Measurements from ENCODE around the gene SYNPO2.
"Not testable (repeated sequence)": the region's sequence is repeated elsewhere in the genome, so short reads cannot be mapped to it uniquely, and the experiment has no call there.

SYNPO2 gene

DNA sequence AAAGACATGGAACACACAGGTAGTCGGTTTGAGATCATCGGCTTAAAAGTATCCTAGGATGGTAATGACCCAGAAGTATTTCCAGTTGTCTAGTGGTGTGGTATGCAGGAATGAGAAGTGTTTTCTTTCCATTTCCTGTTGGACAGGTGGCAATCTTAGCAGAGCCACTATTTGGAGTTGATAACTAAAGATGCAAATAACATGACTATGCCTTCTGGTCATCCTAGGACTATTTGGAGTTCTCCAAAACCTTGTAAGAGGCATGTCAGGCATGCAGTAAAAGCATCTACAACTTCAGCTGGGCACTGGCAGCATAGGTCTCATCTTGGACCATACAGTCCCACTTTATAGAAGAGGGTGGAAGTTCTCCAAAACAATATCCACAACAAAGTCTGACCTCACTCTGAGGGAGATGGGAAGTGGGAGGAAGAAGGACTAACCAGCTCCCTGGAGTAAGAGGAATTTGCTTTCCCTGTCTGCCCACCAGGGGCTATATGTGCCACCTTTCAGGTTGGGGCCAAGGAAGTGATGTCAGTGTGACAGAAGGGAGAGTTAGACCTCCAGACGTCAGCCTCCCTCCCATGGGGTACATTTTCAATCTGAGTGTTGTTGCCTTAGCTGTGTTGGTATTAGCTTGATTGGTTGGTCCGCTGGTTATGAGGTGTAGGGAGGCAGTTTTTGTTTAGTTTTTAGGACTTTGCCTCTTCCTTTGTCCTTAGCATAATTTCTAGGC lies 145.8 kb downstream of the SYNPO2 start:
- DNase-seq (ENCODE audit: low spot score), result no peak

DNA sequence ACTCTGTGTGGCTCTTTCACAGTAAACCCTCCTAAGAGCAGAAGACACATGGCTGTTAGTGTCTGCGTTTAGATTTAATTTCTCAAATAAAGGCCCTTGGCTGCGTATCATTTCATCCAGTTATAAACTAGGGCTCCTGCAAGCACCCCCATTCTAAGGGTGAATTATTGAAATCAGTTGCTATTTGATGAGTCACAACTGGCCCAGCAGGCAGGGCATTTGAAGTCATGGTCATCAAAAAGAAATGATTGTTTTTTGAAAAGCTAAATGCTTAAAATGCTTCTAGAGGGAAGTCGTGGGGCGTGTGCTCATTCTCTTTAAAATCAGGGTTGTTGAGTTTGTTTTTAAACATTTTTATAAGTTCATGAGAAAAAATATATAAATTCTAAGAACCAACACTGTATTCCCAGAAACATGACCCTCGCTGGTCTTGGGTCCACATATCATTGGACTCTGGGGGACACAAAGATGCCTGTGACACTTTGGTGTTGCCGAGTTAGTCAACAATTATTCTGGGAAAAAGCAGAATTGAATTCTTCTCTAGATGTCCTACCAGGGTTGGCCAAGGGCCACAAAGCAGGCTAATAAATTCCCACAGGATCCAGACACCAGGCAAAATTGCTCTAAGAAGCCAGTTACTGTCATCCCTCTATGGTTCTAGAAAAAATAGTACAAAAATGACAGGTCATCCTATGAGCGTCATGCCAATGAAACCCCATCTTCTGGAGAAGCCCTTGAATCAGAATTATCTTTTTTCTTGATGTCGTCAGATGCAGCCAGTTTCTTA lies 147.5 kb downstream of the SYNPO2 start:
- DNase-seq (ENCODE audit: low spot score), result no peak

DNA sequence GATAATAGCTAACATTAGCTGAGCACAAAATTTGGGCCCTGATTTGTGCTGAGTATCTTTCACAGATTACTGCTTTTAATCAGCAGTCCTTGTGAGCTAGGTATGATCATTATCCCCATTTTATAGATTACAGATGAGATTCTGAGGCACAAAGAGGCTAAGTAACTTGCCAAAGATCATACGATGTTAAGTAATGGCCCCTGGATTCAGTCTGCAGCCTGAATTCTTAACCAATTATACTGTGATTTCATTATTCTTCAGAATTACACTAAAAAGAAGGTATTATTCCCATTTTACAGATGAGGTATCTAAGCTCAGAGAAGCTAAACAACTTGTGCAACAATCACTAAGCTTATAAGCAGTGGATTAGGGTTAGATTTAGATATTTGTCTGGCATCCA lies 149.1 kb downstream of the SYNPO2 start:
- DNase-seq (ENCODE audit: low spot score), result no peak

DNA sequence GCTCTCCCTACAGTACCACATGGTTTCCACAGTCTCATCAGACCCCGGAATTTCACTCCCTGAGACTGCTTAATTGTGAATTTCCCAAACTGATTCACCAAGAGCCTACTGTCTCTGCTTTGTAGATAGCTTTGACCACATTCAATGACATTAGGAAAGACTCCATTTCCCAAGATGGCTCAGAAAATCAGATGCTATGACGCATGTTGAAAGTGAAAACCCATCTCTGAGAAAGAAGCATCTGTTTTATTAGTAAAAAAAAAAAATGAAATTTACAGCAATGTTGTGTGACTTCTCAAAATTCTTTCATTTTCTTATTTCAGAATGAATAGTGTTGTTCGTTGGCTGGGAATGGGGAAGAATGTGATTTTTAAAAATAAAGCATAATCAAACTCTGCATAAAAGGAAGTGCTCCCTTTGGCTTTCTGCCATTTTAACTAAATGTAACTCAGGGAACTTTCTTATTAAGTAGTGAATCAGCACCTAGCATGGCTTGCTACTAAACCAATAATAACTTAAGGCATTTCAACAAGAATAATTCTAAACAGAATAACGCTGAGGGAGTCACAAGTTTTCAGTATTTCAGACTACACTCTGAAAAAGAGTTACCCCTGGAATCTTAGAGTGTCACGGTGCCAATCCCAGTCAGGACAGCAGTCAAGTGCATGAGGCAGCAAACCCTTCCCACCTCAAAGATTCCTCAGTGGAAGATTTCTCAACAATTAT lies 149.6 kb downstream of the SYNPO2 start:
- peak; percentile 63 for DNase-seq (ENCODE audit: low spot score)

DNA sequence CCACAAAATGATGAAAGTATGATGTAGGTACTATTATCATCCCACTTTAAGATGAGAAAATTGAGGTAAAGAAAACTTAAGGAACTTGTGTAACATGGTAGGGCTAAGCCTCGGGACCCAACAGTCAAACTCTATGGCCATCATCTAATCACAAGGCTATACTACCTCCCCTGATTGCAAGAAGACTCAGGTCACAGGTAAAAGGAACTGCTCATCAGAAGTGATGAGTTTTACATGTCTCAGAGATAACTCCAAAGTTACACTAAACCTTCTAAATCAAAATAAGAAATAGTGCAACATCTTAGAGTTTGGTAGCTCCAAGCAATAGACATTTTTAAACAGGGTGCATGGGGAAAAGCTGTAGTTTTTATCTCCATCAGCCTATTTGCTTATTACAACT lies 150.5 kb downstream of the SYNPO2 start:
- DNase-seq (ENCODE audit: low spot score), result no peak

DNA sequence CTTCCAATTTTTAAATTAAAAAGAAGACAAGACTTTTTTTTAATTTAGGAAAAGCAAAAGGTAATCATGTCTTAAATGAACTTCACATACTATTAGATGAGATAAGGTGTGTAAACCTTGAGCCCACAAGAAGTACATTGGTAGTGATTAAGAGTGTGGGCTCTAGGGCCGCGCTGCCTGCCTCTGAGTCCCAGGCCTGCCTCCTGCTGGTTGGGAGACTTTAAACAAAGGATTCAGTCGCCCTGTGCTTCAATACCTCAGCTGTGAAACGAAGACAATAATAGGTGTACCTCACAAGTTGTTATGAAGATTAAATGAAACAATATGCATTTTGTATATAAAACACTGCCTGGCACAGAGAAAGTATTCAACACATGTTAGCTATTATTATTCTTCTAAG lies 151.1 kb downstream of the SYNPO2 start:
- DNase-seq (ENCODE audit: low spot score), result no peak

DNA sequence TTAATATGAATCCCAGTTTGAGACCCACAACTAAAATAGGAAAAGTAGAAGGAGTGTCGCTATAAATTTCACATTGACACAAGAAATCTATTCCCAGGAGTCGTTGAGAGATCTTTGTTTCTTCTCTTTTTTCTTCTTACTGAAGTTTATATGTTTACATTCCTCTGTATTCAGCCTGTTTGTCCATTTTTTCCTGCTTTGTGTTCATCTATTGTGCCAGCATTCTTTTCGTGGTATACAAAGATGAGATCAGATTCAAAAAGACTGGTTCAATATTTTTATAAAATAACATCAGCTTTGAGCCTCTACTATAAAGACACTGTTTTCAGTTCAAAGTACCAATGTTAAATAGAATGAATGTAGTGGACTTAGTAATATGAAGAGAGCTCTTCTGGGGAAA lies 151.6 kb downstream of the SYNPO2 start:
- DNase-seq (ENCODE audit: low spot score), result no peak

DNA sequence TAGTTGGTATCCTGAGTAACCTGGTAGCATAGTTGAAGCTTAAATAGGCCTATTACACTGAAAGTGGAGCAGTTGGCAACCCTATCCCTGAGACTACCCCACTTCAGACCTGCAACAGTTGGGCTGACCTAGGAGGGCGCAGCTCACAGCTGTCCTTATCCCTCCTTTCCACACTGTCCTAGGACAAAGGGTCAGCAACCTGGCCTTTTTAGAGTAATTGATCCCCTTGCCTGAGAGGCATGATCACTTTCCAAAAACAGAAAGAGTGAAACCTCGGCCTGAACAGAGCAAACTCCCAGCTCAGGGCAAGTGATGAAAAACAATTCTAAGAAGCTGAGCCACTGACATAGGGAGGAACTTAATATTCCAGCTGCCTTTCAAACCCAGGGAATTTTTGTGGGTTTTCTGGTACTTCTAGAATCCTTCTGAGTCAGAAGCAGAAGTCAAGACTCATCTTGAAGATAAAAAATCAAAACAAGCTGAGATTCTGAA lies 152.1 kb downstream of the SYNPO2 start:
- peak; percentile 2 for DNase-seq (ENCODE audit: low spot score)

DNA sequence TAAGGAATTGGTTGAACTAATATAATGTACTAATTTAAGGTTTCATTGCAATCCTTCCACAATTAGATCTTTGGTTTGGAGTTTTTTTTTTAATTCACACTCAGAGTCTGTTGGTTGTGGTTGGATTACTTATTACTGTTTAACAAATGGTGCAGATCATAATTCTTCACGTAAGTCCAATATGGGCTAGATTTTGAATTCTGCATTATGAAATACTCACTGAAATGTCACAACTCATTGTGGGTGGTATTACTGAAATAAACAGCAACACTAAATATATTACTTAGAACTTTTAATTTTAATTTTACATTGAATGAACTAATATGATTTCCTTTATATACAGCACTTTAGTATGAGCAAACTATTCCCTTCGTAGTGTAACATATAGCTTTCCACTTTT lies 152.7 kb downstream of the SYNPO2 start:
- DNase-seq (ENCODE audit: low spot score), result no peak

DNA sequence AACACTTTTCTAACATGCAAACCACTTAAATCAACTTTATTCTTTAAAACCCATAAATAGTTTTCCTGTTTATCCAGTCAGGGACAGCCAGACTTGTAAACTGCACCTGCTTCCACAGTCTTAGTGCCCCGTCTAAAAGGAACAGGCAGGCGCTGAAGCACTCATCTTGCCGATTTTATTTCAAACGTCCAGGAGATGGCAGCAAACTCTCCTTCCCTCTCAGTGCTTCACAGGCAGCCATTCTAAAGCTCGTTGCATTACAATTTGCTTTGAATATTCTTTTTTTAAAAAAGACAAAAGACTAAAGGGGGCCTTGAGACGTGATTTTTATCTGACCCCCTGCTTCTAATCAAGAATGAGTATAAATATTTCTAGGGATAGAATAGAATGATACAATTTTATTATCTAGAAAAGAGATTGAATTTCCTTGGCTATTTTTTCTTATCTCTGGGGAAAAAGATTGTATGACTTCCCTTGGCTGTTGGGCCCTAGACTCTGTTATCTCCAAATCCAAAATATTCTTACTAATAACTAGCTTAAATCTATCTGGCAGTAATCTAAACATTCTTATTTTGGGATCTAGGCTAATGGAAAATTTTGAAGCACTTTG lies 153.4 kb downstream of the SYNPO2 start:
- DNase-seq (ENCODE audit: low spot score), result peak; percentile 75

DNA sequence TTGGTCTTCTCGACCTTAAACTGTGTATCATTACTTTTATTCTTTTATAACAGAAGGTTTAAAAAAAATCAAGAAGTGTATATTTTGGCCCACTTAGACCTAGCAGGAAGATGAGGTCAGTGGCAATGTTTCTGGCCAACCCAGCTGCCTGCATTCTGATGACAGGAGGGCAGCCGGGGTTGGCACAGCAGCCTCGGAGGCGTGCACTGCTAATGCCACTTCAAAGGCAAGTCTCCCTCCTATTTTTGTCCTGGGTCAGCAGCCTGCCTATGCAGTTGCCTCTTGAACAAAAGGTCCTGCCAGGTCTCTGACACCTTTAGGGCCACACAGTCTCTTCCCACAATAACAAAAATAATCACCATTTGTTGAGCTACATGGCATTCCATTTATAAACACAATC lies 157.6 kb downstream of the SYNPO2 start:
- DNase-seq (ENCODE audit: low spot score), result no peak

DNA sequence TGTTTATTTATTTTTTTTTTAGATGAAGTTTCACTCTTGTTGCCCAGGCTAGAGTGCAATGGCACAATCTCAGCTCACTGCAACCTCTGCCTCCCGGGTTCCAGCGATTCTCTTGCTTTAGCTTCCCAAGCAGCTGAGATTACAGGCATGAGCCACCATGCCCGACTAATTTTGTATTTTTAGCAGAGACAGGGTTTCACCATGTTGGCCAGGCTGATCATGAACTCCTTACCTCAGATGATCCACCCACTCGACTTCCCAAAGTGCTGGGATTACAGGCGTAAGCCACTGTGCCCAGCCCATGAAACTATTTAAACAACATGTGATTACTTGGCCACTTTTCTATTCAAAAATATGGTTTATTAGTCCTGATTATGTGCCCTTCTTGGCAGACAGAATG lies 158.4 kb downstream of the SYNPO2 start:
- not testable (repeated sequence) for DNase-seq (ENCODE audit: low spot score)

DNA sequence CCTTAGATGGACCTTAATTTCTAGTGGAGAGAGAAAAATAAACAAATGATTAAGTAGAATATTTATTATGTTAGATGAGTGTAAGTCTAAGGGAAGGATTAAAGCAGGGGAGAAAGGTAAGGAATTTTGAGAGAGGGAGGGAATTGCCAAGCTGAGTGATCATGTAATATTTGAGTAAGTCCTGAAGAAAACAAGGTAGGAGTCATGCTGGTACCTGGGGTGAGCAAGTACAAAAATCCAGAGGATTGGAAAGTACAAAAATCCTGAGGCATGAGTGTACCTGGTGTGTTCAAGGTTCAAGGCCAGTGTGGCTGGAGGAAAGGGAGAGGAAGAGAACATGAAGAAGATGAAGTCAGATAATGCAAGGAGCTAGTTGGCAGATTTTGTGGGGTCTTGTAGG lies 159.8 kb downstream of the SYNPO2 start:
- no peak for DNase-seq (ENCODE audit: low spot score)

DNA sequence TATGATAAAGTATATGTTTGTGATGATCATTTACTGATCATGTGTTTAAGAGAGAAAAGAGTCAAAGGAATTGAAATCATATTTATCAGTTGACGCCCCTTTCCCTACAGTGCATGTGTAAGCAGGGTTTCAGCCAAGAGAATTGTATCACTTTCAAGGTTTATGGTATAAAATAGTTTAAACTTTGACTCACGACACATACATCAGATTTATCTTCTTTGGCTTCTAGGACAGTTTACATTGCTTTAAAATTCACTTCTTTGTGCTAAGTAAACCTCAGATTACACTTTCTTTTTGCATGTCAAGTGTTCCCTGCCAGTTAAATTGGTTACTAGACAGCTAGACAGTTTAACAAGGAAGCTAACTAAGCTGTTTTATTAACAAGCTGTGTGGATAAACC lies 160.7 kb downstream of the SYNPO2 start:
- no peak for DNase-seq (ENCODE audit: low spot score)

DNA sequence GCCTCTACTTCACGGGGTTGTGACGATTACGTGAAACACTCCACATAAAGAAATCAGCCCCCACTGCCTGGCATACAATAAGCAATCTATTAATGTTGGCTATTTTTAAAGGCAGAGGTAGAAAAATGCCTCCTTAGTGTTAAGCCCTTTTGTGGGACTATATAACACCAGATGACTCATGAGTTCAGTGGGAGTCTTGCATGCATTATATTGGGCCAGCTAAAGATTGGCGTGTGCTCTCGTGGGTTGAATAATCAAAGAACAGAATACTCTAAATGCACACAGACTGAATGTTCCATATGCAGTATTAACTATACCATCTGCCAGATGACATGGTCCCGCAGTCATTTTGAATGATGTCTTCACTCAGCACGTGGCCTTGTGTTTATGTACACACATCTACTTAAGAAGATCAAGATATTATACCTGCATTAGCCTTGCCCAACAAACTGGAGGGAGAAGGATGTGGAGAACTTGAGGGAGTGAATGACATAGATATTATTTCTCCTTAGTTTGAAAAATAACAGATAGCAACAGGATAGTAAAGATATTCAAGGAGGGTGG lies 162.0 kb downstream of the SYNPO2 start:
- no peak for DNase-seq (ENCODE audit: low spot score)

DNA sequence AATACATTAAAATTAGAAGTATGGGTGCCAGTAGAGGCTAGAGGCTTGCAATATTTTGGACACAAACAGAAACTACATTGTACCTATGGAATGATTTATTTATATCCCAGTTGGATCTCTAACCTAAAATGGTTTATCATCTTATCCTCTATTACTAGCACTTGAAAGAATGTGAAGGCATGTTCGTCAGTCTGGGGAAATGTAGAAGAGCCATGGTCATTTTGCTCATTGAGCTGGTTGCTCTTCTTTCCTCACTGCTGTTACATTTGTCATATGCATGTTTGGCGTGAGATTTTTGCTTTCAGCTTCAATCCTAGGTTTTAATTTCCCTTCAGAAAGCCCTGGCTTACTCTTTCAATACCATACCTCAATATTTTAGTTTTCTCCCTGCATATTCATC lies 164.6 kb downstream of the SYNPO2 start:
- DNase-seq (ENCODE audit: low spot score), result no peak

DNA sequence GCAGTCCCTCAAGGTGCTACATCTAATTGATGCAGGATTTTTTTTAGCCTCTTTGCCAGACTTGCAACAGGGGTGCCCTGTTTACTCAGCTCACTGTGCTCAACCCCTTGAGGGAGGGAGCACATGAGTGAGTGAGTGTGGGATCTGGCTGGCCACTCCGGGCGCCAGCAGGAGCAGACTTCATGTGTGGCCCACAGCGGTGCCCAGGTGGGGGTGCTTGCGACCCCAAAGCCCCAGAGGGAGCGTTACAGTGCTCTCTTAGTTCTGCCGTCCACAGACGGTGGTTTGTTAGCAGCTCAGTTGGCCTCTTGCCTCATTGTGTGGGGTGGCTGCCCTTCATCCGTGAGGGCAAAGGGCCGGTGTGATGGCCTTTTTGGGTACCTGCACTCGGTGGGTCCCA lies 165.3 kb downstream of the SYNPO2 start:
- no peak for DNase-seq (ENCODE audit: low spot score)

DNA sequence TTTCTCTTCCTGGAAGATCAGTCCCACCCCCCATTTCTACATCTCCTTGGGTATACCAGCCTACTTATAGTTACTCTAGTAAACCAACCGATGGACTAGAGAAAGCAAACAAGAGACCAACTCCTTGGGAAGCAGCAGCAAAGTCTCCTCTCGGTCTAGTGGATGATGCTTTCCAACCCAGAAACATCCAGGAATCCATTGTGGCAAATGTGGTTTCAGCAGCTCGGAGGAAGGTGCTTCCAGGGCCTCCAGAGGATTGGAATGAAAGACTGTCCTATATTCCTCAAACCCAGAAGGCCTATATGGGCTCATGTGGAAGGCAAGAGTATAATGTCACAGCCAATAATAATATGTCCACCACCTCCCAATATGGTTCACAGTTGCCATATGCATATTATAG lies 168.8 kb downstream of the SYNPO2 start:
- DNase-seq (ENCODE audit: low spot score), result no peak

DNA sequence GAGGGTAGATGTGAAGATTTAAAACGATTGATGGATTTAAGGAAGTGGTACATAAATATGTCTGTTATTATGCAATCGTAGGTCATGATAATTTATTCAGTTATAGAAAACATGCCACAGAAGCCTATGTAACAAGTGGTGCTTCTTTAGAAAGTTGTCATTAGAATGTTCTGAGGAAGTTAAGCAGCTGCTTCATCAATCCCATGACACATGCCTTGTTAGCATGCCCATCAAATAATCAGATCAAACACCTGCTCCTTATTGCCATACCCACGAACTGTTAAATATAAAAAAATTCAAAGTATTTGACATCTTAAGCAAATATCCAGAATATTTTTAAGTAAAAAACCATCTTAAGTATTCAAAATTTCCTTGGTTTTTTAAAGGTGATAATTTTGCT lies 170.6 kb downstream of the SYNPO2 start:
- no peak for DNase-seq (ENCODE audit: low spot score)

DNA sequence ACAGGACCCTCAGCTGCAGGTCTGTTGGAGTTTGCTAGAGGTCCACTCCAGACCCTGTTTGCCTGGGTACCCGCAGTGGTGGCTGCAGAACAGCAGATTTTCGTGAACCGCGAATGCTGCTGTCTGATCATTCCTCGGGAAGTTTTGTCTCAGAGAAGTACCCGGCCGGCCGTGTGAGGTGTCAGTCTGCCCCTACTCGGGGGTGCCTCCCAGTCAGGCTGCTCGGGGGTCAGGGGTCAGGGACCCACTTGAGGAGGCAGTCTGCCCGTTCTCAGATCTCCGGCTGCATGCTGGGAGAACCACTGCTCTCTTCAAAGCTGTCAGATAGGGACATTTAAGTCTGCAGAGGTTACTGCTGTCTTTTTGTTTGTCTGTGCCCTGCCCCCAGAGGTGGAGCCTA lies 178.5 kb downstream of the SYNPO2 start:
- not testable (repeated sequence) for DNase-seq (ENCODE audit: low spot score)

DNA sequence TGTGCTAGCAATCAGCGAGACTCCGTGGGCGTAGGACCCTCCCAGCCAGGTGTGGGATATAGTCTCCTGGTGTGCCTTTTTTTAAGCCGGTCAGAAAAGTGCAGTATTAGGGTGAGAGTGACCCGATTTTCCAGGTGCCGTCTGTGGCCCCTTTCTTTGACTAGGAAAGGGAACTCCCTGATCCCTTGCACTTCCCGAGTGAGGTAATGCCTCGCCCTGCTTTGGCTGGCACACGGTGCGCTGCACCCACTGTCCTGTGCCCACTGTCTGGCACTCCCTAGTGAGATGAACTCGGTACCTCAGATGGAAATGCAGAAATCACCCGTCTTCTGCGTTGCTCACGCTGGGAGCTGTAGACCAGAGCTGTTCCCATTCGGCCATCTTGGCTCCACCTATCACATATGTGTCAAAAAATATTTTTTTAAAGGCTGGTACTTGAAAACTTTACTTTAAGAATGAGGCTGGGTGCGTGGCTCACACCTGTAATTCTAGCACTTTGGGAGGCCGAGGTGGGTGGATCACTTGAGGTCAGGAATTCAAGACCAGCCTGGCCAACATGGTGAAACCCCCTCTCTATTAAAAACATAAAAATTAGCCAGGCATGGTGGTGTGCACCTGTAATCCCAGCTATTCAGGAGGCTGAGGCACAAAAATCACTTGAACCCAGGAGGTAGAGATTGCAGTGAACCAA lies 179.2 kb downstream of the SYNPO2 start:
- DNase-seq (ENCODE audit: low spot score), result not testable (repeated sequence)

Measured in activated CD4-positive, alpha-beta T cell treated with anti-CD3 and anti-CD28 coated beads, Interleukin-2, Interleukin-4, amounts not matched to agents 100 ng/mL and 50 ng/mL, durations not matched to agents 16 hours and 8 hours (primary cell).